Ovary (tissue), 9 donors: ENCODE results near the gene RGS6. TPM values are rescaled to one million over a fixed set of nuclear protein-coding genes. Genes with fewer than 3 reads are reported as not detected.
"Not testable (repeated sequence)": the region's sequence is repeated elsewhere in the genome, so short reads cannot be mapped to it uniquely, and the experiment has no call there.

Source experiments
- DNase-seq, 5 donors: peaks; one replicate each; pipeline ENCODE4 v3.0.0-alpha.2; 2019 to 2020
- H3K27ac ChIP-seq, 2 donors: fragments of 200-600 bp; one replicate each; pipeline versions ENCODE4 v1.5.1 to v1.8.0; 2019 to 2022
- H3K27me3 ChIP-seq: fragments of 200-600 bp; one replicate; pipeline ENCODE4 v1.8.0; 2022
- H3K36me3 ChIP-seq: fragments of 200-600 bp; sonication (generic); one replicate; pipeline ENCODE4 v1.5.1; 2019
- H3K4me1 ChIP-seq: one replicate; pipeline ENCODE4 v1.8.1; 2013; ENCODE audit warnings: mild to moderate bottlenecking, moderate library complexity; ENCODE audit not compliant: insufficient read depth
- H3K4me3 ChIP-seq: fragments of 200-600 bp; sonication (generic); one replicate; pipeline ENCODE4 v1.5.1; 2017
- H3K9me3 ChIP-seq, 2 donors: fragments of 200-600 bp in 1 of 2; sonication (generic) in 1 of 2; one replicate each; pipeline versions ENCODE4 v1.5.1 to v1.8.1; 2013 to 2019; ENCODE audit warnings: mild to moderate bottlenecking in 1 of 2, moderate library complexity in 1 of 2
- EP300 ChIP-seq: sonication (generic); formaldehyde crosslinking; IDR thresholded peaks from one replicate; pipeline ENCODE4 v1.6.1; 2017; ENCODE audit warnings: antibody characterized with exemption
- POLR2A ChIP-seq: fragments of 450-650 bp; IDR thresholded peaks from one replicate; pipeline ENCODE4 v1.6.1; 2017; ENCODE audit warnings: antibody characterized with exemption, mild to moderate bottlenecking, moderate library complexity
- WGBS, 3 donors: extraction: QIAGEN DNeasy Blood & Tissue Kit in 1 of 3; methylation state at CpG; one replicate each; pipeline versions ENCODE4 v1.1.5 to v1.1.7; 2013 to 2017; 5-methylcytosine and 5-hydroxymethylcytosine counted together
- intact Hi-C, 4 donors: fragments of 100-400 bp; cut with DNase I; formaldehyde crosslinking; loops; one replicate each; pipeline versions ENCODE4 v1.11.0 to v1.15.1; 2022 to 2023
- polyA plus RNA-seq, 2 donors: library from polyadenylated mRNA; stranded (reverse); fragments of 200-250 nt in 1 of 2; fragments of 350-450 nt in 1 of 2; fragmentation: Illumina TruSeq in 1 of 2; extraction: RNeasy Lipid Tissue Mini Kit (QIAGEN cat#74804) in 1 of 2; gene quantifications; one replicate each; pipeline ENCODE4 v1.2.3, GENCODE V29; 2013 to 2014
- total RNA-seq, 7 donors: library from RNA; depleted of rRNA in 2 of 7; stranded (reverse); fragments of >200 nt in 2 of 7; fragmentation: NEBNext Ultra II Directional in 3 of 7; extraction: Animal tissue kit (Norgen Biotek cat#: 25700) in 3 of 7; gene quantifications; one replicate each; pipeline versions ENCODE4 v1.1.0 to v1.2.4, GENCODE V29; 2016 to 2023
- TF ChIP-seq, protein P1 (sequence below), 3 donors: fragments of 450-650 bp in 2 of 3; fragments of 200-600 bp in 1 of 3; IDR thresholded peaks; one replicate each; pipeline versions ENCODE4 v1.5.1 to v1.8.0; 2016 to 2022; ENCODE audit warnings: antibody characterized with exemption in 3 of 3, mild to moderate bottlenecking in 1 of 3
- donor health status: DM: no; HTN: no; CAD: no; lungs with moderate emphysema.
- donor health status: DM: no; HTN: no; CAD: no.
- donor health status: Bipolar disorder and iron deficiency.
- donor health status: DM: yes; HTN: yes; CAD: no.
- donor health status: DM: no; HTN: no; CAD: no.
- donor health status: DM: yes; HTN: yes; CAD: no.

Gene RGS6
- total and polyA plus RNA-seq, 9 donors: 0.53 to 6.9 (median 1.1) TPM

DNA sequence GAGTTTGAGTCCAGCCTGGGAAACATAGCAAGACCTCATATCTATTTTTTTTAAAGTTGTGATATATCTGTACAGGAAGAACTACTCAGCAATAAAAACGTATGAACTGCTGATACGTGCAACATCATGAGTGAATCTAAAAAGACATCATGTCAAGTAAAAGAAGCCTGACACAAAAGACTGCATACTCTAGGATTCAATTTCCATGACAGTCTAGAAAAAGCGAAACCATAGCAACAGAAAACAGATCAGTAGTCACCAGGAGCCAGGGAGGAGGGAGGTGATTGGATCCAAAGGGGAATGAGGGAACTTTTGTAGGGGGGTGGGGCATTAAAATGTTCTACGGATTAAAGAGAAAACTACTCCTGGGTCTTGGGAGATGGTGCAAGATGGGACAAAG is 8.7 kb upstream of the RGS6 start:
- no peaks in the 10 kb centered on the region for H3K36me3 ChIP-seq
- 70 to 76% (median 76%) methylated on average over 4 of the region's 4 CpGs for WGBS, 3 donors

DNA sequence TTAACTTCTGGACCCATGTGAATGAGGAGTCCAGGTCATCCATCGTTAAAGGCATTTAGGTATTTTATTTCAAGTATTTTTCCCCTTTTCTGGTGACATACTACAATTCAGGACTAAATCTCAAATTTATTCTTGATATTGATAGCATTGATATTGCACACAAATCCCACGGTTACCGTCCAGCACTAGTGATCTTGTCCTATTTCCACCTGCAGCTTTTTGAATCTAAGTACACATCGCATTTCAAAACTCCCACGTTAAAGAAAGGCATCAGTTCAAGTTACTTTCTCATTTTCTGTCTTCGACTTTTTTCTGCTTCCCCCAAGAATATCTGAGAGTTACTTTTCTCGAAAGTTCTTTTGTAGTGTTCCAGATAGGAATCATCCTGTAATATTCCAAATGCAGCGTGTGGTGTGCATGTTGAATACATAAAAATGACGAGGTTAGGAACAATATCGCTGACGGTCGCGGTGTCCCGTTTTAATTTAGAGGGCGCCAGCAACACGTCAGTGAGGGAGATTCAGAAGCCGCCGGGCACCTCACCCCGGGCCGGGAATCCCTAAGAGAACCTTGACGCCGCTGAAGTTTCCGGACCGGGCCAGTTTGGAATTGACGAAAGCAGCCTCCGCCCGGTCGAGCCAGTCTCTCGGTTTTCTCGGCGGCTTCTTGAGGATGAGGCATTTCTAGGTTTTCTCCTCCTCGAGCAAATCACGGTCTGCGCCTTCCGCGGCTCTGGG is 569 bp upstream of the RGS6 start:
- TF ChIP-seq POLR2A: no peak
- TF ChIP-seq, protein P1, sequence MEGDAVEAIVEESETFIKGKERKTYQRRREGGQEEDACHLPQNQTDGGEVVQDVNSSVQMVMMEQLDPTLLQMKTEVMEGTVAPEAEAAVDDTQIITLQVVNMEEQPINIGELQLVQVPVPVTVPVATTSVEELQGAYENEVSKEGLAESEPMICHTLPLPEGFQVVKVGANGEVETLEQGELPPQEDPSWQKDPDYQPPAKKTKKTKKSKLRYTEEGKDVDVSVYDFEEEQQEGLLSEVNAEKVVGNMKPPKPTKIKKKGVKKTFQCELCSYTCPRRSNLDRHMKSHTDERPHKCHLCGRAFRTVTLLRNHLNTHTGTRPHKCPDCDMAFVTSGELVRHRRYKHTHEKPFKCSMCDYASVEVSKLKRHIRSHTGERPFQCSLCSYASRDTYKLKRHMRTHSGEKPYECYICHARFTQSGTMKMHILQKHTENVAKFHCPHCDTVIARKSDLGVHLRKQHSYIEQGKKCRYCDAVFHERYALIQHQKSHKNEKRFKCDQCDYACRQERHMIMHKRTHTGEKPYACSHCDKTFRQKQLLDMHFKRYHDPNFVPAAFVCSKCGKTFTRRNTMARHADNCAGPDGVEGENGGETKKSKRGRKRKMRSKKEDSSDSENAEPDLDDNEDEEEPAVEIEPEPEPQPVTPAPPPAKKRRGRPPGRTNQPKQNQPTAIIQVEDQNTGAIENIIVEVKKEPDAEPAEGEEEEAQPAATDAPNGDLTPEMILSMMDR (IDR thresholded peaks at IDR 0.05): no peak
- H3K4me1 ChIP-seq: no peaks in the 10 kb centered on the region
- peak in 1 of 5 donors; percentile 12 for DNase-seq
- H3K4me3 ChIP-seq: no peak overlapping the region
- H3K27me3 ChIP-seq: no peaks in the 10 kb centered on the region
- no peaks in the 10 kb centered on the region for H3K36me3 ChIP-seq
- intact Hi-C loops: loop anchor here in 1 of 4 donors (10.0 kb wide), 2 partner anchors 353 to 493 kb away; no protein-coding TSS in a partner anchor
- 6 to 9% (median 6%) methylated on average over 36 of the region's 36 CpGs for WGBS, 3 donors
- no peak overlapping the region for H3K27ac ChIP-seq
- no peaks in the 10 kb centered on the region for H3K9me3 ChIP-seq

More for the DNA sequence above, 8.7 kb upstream of the RGS6 start:
- Histone ChIP-seq H3K9me3 (no peaks in the 10 kb centered on the region), H3K4me1 (no peaks in the 10 kb centered on the region), H3K4me3 (no peak overlapping the region), H3K27ac (no peak overlapping the region), H3K27me3 (no peaks in the 10 kb centered on the region)
- TF ChIP-seq, protein P1 (IDR thresholded peaks at IDR 0.05): no peak
- TF ChIP-seq EP300: no peak
- TF ChIP-seq POLR2A: no peak
- no peak for DNase-seq
- intact Hi-C loops: no loop called here

DNA sequence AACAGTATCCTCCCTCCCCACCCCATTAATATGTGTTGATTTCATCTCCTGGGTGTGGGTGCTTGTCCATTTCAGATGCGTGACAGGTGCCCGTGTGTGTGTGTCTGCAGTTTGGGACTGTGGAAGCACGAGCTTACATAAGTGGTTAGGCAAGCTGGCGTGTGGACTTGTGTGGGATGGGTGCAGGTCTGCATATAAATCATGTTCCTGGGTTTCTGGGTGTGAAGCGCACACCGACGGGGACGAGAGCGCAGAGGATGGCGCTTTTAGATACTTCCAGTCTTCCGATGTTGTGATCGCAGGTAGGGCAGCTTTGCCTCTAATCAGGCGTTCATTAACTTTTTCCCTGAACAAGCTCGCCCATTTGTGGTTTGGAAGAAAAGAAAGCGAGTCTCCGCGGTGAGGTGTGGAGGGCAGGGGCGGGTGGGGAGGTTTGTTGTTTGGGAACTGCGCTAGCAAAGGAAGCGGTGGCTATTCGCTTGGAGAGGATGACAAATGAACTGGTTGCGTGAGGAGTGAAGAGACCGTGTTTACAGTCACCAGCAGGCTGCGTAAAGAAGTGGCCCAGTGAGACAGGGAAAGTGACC is 865 bp downstream of the RGS6 start:
- no peak for DNase-seq
- WGBS, 3 donors: 3 to 5% (median 5%) methylated on average over 24 of the region's 24 CpGs
- no peaks in the 10 kb centered on the region for H3K27me3 ChIP-seq
- no peaks in the 10 kb centered on the region for H3K36me3 ChIP-seq
- no peak overlapping the region for H3K27ac ChIP-seq
- intact Hi-C loops: loop anchor here in 1 of 4 donors (10.0 kb wide), 2 partner anchors 352 to 492 kb away; no protein-coding TSS in a partner anchor
- peak overlapping the region; percentile 23 for H3K4me3 ChIP-seq
- H3K4me1 ChIP-seq: no peaks in the 10 kb centered on the region
- H3K9me3 ChIP-seq: no peaks in the 10 kb centered on the region
- TF ChIP-seq EP300 (no peak), POLR2A (no peak)
- TF ChIP-seq, protein P1 (IDR thresholded peaks at IDR 0.05): no peak

DNA sequence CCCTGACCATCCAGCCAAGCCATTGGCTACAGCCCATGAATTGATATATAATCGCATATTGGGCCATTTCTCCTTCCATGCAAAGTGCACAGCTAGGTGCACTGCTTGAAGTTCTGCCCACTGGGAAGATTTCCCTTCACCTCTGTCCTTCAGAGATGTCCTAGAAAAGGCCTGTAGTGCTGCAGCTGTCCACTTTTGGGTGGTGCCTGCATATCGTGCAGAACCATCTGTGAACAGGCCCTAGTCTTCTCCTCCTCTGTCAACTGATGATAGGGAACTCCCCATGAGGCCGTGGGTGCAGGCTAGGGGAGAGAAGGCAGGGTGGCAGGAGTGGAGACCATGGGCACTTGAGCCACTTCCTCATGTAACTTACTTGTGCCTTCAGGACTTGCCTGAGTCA is 6.0 kb downstream of the RGS6 start:
- not testable (repeated sequence) for H3K4me1 ChIP-seq, H3K9me3 ChIP-seq, H3K27ac ChIP-seq, DNase-seq, H3K4me3 ChIP-seq, H3K36me3 ChIP-seq, H3K27me3 ChIP-seq
- intact Hi-C loops: loop anchor here in 1 of 4 donors (10.0 kb wide), 2 partner anchors 347 to 487 kb away; no protein-coding TSS in a partner anchor
- 75 to 81% (median 76%) methylated on average over 3 of the region's 3 CpGs for WGBS, 3 donors

DNA sequence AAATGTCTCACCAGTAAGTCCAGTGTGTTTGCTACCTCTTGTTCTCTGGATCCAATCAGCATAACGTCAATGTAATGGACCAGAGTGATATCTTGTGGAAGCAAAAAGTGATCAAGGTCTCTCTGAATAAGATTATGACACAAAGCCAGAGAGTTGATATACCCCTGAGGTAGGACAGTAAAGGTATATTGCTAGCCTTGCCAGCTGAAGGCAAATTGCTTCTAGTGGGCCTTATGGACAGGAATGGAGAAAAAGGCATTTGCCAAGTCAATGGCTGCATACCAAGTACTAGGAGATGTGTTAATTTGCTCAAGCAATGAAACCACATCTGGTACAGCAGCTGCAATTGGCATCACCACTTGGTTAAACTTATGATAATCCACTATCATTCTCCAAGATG is 7.1 kb downstream of the RGS6 start:
- intact Hi-C loops: loop anchor here in 1 of 4 donors (10.0 kb wide), 2 partner anchors 345 to 485 kb away; no protein-coding TSS in a partner anchor

DNA sequence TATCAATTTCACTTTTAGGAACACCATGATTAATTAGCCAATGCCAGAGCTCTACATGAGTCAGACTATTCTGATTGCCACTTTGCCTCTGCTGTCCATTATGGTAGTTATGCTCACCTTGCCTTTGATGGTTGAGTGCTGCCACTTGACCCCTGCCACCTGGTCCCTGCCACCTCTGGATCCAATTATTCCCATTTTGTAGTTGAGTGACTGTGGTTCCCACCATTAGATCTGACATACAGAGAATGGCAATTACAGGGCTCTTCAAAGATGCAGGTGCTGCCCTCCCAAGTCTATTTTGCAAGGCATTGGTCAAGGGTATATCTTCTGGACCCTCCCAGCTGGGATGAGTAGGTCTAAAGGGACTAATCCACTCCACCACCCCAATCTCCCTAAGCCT is 8.3 kb downstream of the RGS6 start:
- H3K4me3 ChIP-seq, intact Hi-C loops, H3K27me3 ChIP-seq, H3K36me3 ChIP-seq, DNase-seq, H3K27ac ChIP-seq, H3K9me3 ChIP-seq, H3K4me1 ChIP-seq: not testable (repeated sequence)

More for the DNA sequence above, 7.1 kb downstream of the RGS6 start:
- not testable (repeated sequence) for DNase-seq, H3K4me3 ChIP-seq, H3K27me3 ChIP-seq, H3K4me1 ChIP-seq, H3K36me3 ChIP-seq, H3K9me3 ChIP-seq, H3K27ac ChIP-seq
- WGBS, 3 donors: 74 to 89% (median 82%) methylated on average over 1 of the region's 1 CpG

DNA sequence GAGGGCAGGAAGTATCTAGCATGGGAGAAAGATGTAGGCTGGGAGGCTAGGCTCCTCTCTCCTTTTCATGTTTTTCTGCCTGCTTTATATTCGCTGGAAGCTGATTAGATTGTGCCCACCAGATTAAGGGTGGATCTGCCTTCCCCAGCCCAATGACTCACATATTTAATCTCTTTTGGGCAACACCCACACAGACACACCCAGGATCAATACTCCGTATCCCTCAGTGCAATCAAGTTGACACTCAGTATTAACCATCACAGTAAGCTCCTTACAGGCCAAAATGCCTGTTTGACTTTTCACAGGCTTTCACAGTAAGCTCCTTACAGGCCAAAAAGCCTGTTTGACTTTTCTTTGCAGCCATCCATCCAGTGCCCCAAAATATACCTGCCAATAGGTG is 9.4 kb downstream of the RGS6 start:
- H3K9me3 ChIP-seq, H3K4me1 ChIP-seq, H3K27ac ChIP-seq, H3K36me3 ChIP-seq, DNase-seq, H3K4me3 ChIP-seq, H3K27me3 ChIP-seq, intact Hi-C loops: not testable (repeated sequence)
- 83 to 96% (median 85%) methylated on average over 2 of the region's 2 CpGs for WGBS, 3 donors
